HG03103 (cell line): ENCODE results near the gene FAT1.

Experiments used
- ATAC-seq: cut with Tn5 transposase; IDR thresholded peaks from one replicate; pipeline ENCODE4 v1.9.1; 2021; ENCODE audit warnings: low read depth; ENCODE audit not compliant: unreplicated experiment

Gene FAT1

DNA sequence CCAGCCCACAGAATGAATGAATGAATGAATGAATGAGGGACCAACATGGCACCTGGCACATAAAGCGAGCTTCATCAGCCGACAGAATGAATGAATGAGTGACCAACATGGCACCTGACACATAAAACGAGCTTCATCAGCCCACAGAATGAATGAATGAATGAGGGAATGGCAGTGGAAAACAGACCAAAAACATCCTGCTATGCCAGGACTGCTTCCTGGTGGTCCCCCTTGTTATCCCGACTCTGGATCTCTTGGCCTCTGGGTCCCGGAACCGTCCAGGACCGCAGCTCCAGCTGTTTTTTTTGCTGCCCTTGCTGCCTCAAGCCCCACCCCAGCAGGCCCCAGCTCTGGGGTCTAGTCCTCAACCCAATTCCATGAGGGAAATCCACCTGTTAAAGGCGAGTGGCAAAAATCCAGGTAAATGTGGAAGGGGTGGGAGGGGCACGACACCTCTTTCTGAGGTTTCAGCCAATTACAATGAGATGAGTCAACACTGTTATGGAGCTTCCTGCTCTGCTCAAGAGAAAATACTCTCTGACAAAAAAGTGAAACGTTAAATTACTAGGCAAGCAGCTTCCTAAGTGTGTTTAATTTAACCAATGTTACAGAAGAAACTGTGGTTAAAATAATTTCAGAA, 96.3 kb downstream of the FAT1 start:
- ATAC-seq, result no peak

DNA sequence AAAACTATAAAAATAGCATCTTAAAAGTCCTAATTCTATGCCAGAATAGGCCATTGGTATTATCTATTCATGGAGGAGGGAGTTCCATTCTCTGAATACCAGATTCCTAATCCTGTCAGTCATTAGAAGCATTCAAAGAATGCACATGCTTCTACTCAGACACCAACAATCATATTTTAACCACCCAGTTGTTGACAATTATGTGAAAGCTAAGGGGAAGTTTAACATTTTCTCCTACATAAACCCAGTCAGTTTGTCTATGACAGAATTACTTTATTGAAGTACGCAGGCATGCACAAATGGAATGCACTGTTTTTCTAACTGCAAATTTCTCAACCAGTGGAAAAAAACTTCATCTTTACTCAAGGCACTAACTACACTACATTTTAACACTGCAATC, 98.7 kb downstream of the FAT1 start:
- no peak for ATAC-seq

DNA sequence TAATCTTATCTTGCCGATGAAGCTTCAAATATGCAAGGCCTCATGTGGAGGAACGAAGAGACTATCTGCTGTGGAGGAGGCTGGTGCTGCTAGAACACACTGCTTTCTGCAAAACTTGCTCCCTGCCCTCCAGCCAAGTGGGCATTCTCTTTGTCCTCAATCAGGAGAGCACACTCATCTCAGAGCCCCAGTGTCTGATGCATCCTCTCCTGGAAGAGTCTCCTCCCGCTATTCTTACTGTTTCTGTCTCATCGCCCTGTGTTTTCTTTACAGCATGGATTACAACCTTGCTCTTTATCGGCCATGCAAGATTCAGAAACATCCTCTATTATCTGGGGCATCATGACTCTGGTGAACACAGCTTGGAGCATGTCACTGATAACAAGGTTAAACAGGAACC, 100.1 kb downstream of the FAT1 start:
- no peak for ATAC-seq

DNA sequence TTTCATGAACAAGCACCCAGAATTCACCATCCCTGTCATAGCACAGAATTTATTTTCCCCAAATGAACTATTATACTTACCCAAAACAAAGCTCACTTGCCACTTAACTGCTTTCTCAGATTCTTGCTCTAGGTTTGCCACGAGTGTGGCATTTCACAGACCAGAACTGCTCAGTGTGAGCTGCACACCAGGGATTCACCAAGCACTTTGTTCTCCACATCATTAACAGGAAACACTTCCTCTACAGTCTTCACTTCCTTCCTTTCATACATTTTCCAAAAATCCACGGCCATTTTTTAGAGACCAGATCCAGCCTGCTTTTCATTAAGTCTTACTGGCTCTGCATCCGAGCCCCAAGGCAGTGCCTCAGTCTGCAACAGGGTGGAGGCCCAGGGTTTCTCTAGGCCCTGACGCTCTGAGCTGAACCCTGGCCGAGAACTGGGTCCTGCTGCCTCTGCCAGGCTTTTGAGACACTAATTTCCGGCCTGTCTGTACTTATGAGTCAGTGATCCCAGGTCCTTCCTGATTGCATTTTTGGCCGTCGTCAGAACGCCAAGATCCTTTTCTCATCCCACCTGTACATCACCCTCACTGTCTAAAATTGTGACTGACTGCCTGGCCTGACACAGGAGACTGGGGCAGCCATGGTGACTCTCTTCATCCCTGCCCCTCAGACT, 100.7 kb downstream of the FAT1 start:
- ATAC-seq, result no peak

DNA sequence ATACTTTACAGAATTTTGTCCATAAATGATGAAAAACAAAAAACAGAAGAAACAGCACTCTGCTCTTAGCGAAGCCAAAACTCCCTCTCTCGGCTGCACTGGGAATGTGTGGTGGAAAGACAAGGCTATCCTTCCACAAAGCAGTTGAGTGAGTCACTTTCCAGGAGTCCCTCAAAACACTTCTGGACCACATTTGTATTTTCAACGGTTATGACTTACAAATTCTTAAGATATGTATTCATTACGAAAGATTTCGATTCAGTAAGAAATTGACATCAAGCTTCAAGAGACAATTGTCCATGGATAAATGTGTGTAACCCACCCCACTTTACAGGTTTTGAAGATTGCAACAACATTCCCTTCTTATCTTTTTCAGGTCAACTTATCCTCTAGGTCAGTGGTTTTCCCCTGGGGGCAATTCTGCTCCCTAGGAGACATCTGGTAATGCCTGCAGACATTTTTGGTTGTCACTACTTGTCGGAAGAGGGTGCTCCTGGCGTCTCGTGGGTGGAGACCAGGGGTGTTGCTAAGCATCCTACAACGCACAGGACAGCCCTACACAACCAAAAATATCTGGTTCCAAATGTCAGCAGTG, 101.6 kb downstream of the FAT1 start:
- ATAC-seq, result no peak

DNA sequence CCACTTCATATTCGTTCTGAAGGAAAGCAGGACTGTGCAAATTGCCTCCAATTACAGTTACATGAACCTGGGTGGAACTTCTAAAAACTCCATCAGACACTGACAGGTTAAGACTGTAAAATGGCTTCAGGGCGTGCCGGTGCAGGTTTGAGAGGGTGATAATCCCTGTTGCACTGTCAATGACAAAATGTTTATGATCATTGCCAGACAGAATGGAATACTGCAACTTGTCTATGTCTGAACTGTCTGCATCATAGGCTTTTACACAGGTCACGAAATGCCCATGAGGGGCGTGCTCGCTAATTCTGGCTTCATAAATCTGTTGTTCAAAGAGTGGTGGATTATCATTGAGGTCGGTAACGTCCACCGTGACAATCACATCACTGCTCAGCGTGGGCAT, 104.6 kb downstream of the FAT1 start:
- no peak for ATAC-seq

DNA sequence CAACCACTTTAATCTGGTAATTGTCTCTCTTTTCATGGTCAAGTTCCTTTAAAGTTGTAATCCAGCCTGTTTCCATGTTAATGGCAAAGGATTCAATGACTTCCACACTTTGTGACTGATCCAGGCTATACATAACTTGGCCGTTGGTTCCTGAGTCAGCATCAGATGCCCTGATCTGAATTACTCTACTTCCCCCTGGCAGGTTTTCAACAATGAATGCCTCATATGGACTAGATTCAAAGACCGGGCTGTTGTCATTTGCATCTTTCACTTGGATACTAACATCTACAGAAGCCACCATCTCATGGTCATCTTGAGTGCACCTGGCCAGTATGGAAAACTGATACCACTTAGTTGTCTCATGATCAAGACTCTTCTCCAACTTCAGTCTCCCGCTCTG, 105.7 kb downstream of the FAT1 start:
- no peak for ATAC-seq

DNA sequence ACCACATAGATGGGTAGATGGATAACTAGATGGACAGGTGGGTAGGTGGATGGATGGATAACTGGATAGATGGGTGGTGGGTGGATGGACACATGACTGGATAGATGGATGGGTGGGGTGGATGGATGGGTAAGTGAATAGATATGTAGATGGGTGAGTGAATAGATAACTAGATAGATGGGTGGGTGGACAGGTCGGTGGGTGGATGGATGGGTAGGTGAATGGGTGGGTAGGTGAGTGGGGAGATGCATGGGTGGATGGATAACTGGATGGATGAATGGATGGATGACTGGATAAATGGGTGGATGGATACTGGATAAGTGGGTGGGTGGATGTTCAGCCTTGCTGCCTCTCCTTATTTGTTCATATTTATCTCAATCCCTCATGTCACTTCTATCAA, 116.2 kb downstream of the FAT1 start:
- ATAC-seq, result no peak

DNA sequence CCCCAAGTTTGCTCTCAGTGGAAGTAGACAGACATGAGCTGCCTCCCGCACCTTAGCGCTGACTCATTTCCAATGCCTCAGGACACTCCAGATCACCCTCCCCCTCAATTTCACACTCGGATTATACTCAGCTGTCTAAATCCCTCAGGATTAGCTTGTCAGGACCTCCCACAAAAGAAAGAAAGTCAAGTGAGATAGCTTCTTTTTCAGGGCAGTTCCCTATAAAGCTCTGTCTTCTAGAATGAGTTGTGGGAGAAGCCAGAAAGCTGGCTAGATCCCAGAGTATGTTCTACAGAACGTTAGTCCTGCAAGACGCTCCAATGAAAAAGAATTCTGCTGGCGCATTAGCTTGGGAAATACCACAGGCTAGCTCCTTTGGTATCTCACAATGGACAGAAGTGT, 117.1 kb downstream of the FAT1 start:
- ATAC-seq, result no peak

DNA sequence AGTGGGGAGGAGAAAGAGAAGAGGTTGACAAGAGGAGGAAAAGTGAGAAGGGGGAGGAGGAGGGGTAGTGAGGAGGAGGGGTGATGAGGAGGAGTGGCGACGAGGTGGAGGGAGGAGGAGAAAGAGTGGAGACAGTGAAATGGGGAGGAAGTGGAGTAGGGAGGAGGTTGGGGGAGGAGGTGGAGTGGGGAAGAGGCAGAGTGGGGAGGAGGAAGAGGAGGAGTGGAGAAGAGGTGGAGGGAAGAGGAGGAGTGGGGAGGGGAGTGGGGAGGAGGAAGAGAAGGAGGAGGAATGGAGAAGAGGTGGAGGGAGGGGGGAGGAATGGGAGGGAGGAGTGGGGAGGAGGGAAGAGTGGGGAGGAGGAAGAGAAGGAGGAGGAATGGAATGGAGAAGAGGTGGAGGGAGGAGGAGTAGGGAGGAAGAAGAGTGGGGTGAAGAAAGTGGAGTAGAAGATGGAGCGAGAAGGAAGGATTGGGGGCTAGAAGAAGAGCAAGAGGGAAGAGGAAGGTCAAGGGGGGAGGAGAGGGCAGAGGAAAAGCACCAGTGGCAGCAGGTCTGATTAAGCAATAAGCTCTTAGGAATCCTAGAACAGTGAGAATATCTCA, 118.3 kb downstream of the FAT1 start:
- ATAC-seq, result no peak

DNA sequence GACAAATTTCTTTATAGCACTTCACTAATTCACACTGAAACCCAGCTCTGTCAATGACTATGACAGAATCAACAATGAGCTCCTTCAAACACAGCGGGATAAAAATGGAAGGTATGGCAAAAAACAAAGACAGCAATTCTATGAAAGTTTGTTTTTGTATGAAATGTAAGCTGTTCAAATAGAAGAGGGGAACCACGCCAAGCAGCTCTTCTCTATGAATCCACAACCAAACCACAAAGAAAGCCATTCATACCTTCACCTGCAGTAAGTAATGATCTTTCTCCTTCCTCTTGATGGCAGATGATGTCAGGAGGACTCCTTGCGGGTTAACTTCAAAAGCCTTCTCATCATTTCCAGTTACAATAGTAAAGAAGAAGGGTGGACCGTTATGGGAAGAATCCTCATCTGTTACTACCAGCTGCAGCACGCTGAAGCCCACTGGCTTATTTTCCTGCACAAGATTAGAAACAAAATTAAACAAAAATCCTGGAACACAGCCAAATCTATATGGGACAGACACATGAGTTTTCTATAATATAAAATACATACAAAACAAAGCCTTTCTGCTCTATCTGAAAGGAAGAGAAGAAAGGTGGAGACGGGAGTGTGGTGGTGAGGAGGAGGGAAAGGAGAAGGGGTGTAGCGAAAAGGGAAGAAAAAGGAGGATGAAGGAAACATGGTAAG, 119.4 kb downstream of the FAT1 start:
- no peak for ATAC-seq

DNA sequence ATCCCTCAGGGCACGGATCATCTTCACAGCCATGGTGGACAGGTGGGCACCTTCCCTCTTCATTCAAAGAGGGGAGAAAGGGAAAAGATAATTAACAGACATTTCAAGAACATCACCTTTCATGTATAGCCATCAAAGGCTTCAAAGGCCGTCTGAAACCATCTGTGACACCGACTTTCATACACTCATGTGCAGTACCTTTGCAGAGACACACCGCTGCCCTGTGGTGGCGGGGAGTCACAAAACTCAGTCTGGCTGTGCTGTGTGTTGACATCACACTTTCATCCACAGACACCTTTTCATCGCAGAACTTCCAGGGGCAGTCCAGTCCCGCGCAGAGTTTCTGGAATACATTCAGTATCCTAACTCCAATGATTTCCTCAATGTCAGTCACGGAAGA, 120.7 kb downstream of the FAT1 start:
- ATAC-seq, result no peak

DNA sequence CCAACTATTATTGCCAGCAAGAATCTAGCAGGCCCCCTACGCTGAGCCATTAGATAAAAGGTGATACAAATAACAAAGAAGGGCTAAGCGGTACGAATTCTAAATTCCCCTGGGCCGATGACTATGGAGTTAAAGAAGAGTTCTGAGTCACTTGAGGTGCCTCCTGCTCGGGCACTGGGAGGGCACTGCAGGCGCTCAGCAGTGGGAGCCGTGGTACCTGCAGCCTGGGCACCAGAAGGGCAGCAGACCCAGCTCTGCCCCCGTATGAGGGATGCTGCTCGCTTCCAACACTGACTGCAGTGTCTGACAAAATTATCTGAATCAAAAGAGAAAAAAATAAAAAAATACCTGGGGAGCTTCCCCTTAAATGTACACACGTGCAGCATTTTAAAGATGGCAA, 124.2 kb downstream of the FAT1 start:
- ATAC-seq, result no peak

DNA sequence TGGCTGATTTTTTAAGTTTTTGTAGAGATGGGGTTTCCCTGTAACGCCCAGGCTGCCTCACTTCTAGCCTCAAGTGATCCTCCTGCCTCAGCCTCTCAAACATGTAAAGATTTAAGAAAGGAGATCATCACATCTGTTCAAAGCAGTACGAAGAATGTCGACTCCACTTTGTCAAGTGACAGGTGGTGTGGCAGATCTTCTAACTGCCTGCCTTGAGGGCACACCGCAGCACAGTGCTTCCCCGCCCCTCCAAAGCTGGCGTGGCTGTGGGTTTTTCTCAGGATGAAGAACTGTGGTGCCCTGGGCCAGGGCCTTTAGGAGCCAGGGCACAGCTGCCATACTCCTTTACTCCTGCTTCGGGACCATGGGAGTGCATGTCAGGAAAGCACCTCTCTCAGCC, 125.0 kb downstream of the FAT1 start:
- no peak for ATAC-seq

DNA sequence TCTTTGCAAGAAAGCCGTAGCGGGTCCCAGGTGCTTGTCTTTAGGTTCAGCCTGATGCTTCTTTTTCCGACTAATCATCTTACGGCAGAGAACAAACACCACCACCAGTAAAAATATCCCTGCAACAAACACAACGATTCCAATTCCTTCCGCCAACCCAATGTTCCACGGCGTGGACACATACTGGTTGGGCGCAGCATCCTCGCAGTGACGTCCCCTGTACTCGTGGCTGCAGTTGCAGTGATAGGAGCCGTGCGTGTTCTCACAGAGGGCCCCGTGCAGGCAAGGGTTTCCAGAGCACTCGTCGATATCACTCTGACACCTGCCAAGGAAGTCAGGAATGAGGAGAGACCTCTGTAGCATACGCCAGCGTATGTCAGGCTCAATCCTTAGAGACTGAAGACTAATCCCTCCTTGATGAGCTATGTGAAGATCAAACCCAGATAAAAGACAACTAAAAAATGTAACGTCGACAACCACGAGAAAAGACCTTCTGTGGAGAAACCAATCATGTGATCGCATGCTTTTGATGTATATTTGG, 126.7 kb downstream of the FAT1 start:
- ATAC-seq, result no peak

DNA sequence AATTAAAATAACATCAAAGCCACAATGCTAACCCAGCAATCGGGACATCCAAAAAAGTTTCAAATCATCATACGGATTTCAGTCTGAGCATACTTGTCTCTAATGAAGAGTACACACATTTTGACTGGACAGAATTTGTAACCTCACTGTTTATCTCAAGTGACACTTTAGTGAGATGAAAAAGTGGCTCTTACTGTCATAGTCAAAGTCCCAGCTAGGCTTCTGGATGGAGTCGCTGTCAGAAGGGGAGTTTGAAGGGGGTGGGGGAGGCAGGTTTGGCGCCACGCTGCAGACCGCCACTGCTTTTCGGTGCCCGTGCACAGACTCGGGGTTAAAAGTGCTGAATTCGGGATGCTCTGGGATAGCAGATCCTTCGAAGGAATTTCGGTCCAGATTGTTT, 127.3 kb downstream of the FAT1 start:
- no peak for ATAC-seq

DNA sequence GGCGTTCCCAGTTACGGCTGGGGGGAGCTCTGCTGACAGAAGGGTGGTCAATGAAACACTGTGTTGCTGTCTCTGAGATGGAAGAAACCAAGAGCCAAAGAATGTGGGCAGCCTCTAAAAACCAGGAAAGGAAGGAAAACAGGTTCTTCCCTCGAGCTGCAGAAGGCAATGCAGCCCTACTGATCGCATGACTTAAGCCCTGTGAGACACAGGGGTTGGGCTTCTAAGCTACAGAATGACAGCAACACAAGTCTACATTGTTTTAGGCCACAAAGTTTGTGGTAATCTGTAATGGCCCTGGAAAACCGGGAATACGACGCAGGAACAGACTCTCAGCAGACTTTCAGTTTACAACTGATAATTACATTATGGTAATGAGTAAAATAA, 130.1 kb downstream of the FAT1 start:
- ATAC-seq, result no peak

DNA sequence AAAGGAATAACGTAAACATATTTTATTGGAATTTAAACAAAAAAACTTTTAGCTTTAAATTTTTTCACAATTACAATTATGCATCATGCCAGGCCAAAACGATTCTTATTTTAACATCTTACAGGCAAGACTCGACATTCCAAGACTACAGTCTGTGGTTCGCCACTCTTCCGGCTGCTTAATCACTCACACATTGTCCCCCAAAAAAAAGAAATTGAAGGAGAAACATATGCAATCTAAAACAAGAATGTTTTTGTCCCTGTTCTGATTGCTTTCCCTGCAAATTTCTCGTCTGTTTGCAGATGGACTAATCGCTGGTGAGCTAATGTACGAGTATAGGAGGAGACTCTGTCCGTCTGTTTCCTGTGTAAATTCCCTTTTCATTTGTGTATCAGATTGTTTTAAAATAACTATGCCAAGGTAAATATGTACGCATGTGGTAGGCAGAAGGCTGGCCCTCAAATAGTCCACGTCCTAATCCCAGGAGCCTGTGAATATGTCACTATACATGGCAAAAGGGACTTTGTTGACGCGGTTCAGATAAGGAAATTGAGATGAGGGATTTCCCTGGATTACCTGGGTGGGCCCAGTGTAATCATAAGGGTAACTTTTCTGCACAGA, 130.6 kb downstream of the FAT1 start:
- no peak for ATAC-seq

DNA sequence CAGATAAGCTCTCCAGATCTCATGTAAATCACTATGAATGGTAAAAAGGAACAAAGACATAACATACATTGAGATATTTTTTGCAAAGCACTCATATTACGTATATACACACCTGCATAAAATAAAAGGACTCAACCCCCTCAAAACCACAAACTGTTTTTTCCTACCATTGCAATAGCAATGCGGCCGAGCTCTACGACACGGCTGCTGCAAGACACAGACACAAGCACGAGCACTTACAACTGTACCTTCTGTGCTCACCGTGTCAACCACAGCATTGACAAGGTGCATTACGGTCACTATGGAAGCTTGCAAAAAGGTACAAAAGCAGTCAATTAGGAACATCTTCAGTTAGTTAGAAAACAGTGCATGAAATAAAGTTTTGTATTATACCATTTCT, 131.2 kb downstream of the FAT1 start:
- ATAC-seq, result no peak

DNA sequence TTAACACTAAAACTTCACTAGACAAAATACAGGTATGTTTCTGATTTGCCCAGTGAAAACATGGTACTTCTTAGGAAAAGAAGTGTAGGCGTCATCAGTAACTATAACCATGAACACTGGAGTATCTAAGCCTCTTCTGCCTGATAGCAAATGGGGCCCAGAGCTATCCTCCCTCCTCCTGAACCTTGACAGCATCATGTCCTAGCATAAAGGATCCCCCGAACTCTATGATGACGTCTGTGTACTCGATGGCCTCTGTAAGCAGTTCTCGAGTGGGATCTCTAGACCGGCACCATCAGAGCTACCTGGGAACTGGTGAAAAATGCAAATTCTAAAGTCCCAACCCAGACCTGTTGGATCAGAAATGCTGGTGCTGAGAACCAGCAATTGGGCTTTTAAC, 132.0 kb downstream of the FAT1 start:
- ATAC-seq, result no peak

DNA sequence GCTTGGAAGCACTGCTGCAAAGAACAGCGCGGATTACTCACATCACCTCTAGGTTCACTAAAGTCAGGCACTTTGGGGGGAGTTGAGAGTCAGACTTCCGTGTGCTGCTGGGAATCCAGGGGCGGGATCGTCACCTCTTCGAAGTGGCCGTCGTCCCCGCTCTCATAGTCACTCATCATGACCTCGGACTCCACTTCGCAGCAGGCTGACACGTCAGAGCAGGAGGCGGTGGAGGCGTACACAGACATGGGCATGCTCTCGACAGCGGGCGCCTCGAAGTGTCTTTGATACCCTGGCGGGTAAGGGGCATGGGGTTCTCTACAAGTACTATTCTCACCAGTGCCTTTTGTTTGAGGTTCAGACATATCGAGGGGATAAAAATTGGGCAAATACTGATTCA, 135.2 kb downstream of the FAT1 start:
- ATAC-seq, result no peak
